Thyroid gland (tissue), 4 donors: ENCODE results near the gene VPS54.

ENCODE experiments used
- CTCF ChIP-seq, 6 experiments: fragments of 200-600 bp in 3 of 6; fragments of 450-650 bp in 3 of 6; sonication (generic) in 3 of 6; IDR thresholded peaks; one replicate each; pipeline ENCODE4 v1.5.1; 2016 to 2019; ENCODE audit warnings: antibody characterized with exemption in 6 of 6, mild to moderate bottlenecking in 2 of 6, inconsistent platforms in 1 of 6, moderate library complexity in 1 of 6
- POLR2A ChIP-seq, 2 donors: fragments of 450-650 bp; IDR thresholded peaks; one replicate each; pipeline ENCODE4 v1.6.1; 2017; ENCODE audit warnings: antibody characterized with exemption in 2 of 2, mild to moderate bottlenecking in 2 of 2, moderate library complexity in 1 of 2

- TF ChIP-seq POLR2A (IDR thresholded peaks at IDR 0.05) (no peak), CTCF (IDR thresholded peaks at IDR 0.05) (no peak)
Observed at GRCh38 chr2:64015391-64015790, 3.8 kb downstream of the VPS54 start.
